Activated CD8-positive, alpha-beta memory T cell treated with anti-CD3 and anti-CD28 coated beads, Interleukin-2, amount 50 U/mL, for 4 hours (primary cell): Measurements from ENCODE around the gene HLA-DOB.

Experiments
- DNase-seq: peaks from one replicate; pipeline ENCODE4 v3.0.0-alpha.2; 2020

The HLA-DOB gene

GRCh38 chr6:32816746-32817204 is at the start of gene HLA-DOB:
Gene HLA-DOB, minus strand, starts transcription at chr6:32817002. Its CDS starts 51 bp downstream, at chr6:32816951.
- no peak for DNase-seq

- DNase-seq, result no peak
Observed at GRCh38 chr6:32865724-32866443, 49.1 kb upstream of the HLA-DOB start.

GRCh38 chr6:32862725-32863124 is 45.9 kb upstream of the HLA-DOB start:
- DNase-seq, result no peak

GRCh38 chr6:32860674-32861073 is 43.9 kb upstream of the HLA-DOB start:
- DNase-seq, result no peak

GRCh38 chr6:32858194-32858593 is 41.4 kb upstream of the HLA-DOB start:
- DNase-seq, result no peak

- DNase-seq, result no peak
Observed at GRCh38 chr6:32857156-32857891, 40.5 kb upstream of the HLA-DOB start.

- DNase-seq, result no peak
Observed at GRCh38 chr6:32855467-32856174, 38.8 kb upstream of the HLA-DOB start.

GRCh38 chr6:32854376-32855178 is 37.8 kb upstream of the HLA-DOB start:
- DNase-seq, result peak; percentile 66

GRCh38 chr6:32853541-32854375 is 37.0 kb upstream of the HLA-DOB start, which contains the start of the genes PSMB9 and TAP1:
Gene PSMB9, plus strand, starts transcription at chr6:32854192. Its CDS starts 38 bp downstream, at chr6:32854230.
Gene TAP1, minus strand, starts transcription at chr6:32853704. Its CDS starts 68 bp downstream, at chr6:32853636.
- peak; percentile 97 for DNase-seq

- DNase-seq, result peak; percentile 56
Observed at GRCh38 chr6:32852844-32853540, 36.2 kb upstream of the HLA-DOB start.

GRCh38 chr6:32852018-32852843 is 35.4 kb upstream of the HLA-DOB start:
- peak; percentile 41 for DNase-seq

GRCh38 chr6:32851025-32851424 is 34.2 kb upstream of the HLA-DOB start:
- DNase-seq, result no peak

- no peak for DNase-seq
Observed at GRCh38 chr6:32849126-32849525, 32.3 kb upstream of the HLA-DOB start.

GRCh38 chr6:32847795-32848194 is 31.0 kb upstream of the HLA-DOB start:
- no peak for DNase-seq

GRCh38 chr6:32847004-32847403 is 30.2 kb upstream of the HLA-DOB start:
- no peak for DNase-seq

- peak; percentile 40 for DNase-seq
Observed at GRCh38 chr6:32845384-32845884, 28.6 kb upstream of the HLA-DOB start.

GRCh38 chr6:32844839-32845383 is 28.1 kb upstream of the HLA-DOB start:
- DNase-seq, result no peak

- DNase-seq, result peak; percentile 99
Observed at GRCh38 chr6:32843979-32844838, 27.4 kb upstream of the HLA-DOB start, which contains the start of gene PSMB8. Gene PSMB8, minus strand, starts transcription at chr6:32844047. Its CDS starts 51 bp downstream, at chr6:32843996.
